ENCODE measurements around the gene CBX8. TPM values are rescaled to one million over a fixed set of nuclear protein-coding genes. Genes with fewer than 3 reads are reported as not detected.

The CBX8 gene
- total RNA-seq, 1 donor from 2014 or later: 4.2 TPM

- no peak overlapping the region for H3K9ac ChIP-seq (ENCODE audit: low read depth in 1 of 3, low read length in 3 of 3)
- no peaks in the 10 kb centered on the region for H3K9me3 ChIP-seq (ENCODE audit: control insufficient read depth in 3 of 3, low read length in 3 of 3)
- no peak overlapping the region for H3K4me3 ChIP-seq (ENCODE audit: low read length in 3 of 3)
- H3K27ac ChIP-seq (ENCODE audit: low read depth, low read length): no peak overlapping the region
- H3K27me3 ChIP-seq (ENCODE audit: control insufficient read depth in 3 of 3, insufficient read depth in 3 of 3, low read length in 3 of 3): peaks cover 53 to 69% (median 64%) of the 10 kb centered on the region in 3 donors
- no peaks in the 10 kb centered on the region for H3K36me3 ChIP-seq (ENCODE audit: control insufficient read depth in 3 of 3, insufficient read depth in 3 of 3, low read length in 3 of 3)
- H3K4me1 ChIP-seq (ENCODE audit: control insufficient read depth in 3 of 3, insufficient read depth in 3 of 3, low read length in 3 of 3): peaks cover 0 to 13% (median 12%) of the 10 kb centered on the region in 3 donors
Measured at GRCh38 chr17:79742951-79743476, 53.9 kb downstream of the CBX8 start.

GRCh38 chr17:79742589-79742918 lies 54.3 kb downstream of the CBX8 start:
- H3K36me3 ChIP-seq (ENCODE audit: control insufficient read depth in 3 of 3, insufficient read depth in 3 of 3, low read length in 3 of 3): no peaks in the 10 kb centered on the region
- peaks cover 0 to 12% (median 9%) of the 10 kb centered on the region in 3 donors for H3K4me1 ChIP-seq (ENCODE audit: control insufficient read depth in 3 of 3, insufficient read depth in 3 of 3, low read length in 3 of 3)
- no peak overlapping the region for H3K27ac ChIP-seq (ENCODE audit: low read depth, low read length)
- no peaks in the 10 kb centered on the region for H3K9me3 ChIP-seq (ENCODE audit: control insufficient read depth in 3 of 3, low read length in 3 of 3)
- H3K27me3 ChIP-seq (ENCODE audit: control insufficient read depth in 3 of 3, insufficient read depth in 3 of 3, low read length in 3 of 3): peaks cover 50 to 68% (median 64%) of the 10 kb centered on the region in 3 donors
- no peak overlapping the region for H3K4me3 ChIP-seq (ENCODE audit: low read length in 3 of 3)
- no peak overlapping the region for H3K9ac ChIP-seq (ENCODE audit: low read depth in 1 of 3, low read length in 3 of 3)

Other genes with a start within 250 kb of the CBX8 start
- 0.52 TPM for gene RBFOX3, start 186.0 kb downstream of the CBX8 start, total RNA-seq
- not detected for gene ENPP7, start 66.1 kb downstream of the CBX8 start, total RNA-seq
- gene CBX2, start 18.9 kb downstream of the CBX8 start, total RNA-seq: 5.7 TPM
- 5.2 TPM for gene CBX4, start 42.4 kb upstream of the CBX8 start, total RNA-seq
- gene TBC1D16, start 238.8 kb upstream of the CBX8 start, total RNA-seq: 19.3 TPM
- gene CCDC40, start 239.6 kb upstream of the CBX8 start, total RNA-seq: 1.0 TPM

Measured in skeletal muscle tissue (tissue), 4 donors.